Endothelial cell of umbilical vein (primary cell): ENCODE data around the gene TUBGCP2.

Experiments used
- CTCF ChIP-seq, 2 donors: IDR thresholded peaks; 1 replicate in 1 of 2; 2 replicates in 1 of 2; pipeline ENCODE4 v1.5.1; 2011; ENCODE audit warnings: low read length in 2 of 2, mild to moderate bottlenecking in 2 of 2, moderate library complexity in 2 of 2, control low read depth in 1 of 2, inconsistent platforms in 1 of 2, low read depth in 1 of 2; ENCODE audit not compliant: insufficient read depth in 1 of 2; ENCODE audit errors: extremely low read depth in 1 of 2
- EZH2 ChIP-seq: IDR thresholded peaks from 2 replicates; pipeline ENCODE4 v1.6.1; 2012; ENCODE audit warnings: borderline replicate concordance, low read depth, mild to moderate bottlenecking, moderate library complexity, low read length, inconsistent platforms; ENCODE audit not compliant: severe bottlenecking
- GATA2 ChIP-seq: IDR thresholded peaks from 2 replicates; pipeline ENCODE4 v1.7.0; 2011; ENCODE audit warnings: low read depth, mild to moderate bottlenecking, moderate library complexity, mixed read lengths, low read length; ENCODE audit not compliant: insufficient read length, insufficient read depth
- JUN ChIP-seq: IDR thresholded peaks from 2 replicates; pipeline ENCODE4 v1.6.1; 2011; ENCODE audit warnings: borderline replicate concordance, low read depth; ENCODE audit not compliant: insufficient read length, insufficient read depth
- MAX ChIP-seq: IDR thresholded peaks from 2 replicates; pipeline ENCODE4 v1.6.1; 2011; ENCODE audit not compliant: insufficient read depth, insufficient read length
- MYC ChIP-seq: IDR thresholded peaks from one replicate; pipeline ENCODE4 v1.6.1; 2011; ENCODE audit warnings: mild to moderate bottlenecking, low read depth, low read length
- POLR2A ChIP-seq: IDR thresholded peaks from 2 replicates; pipeline ENCODE4 v1.6.1; 2012; ENCODE audit warnings: low read depth, mild to moderate bottlenecking, control low read depth, low read length
- POLR2AphosphoS5 ChIP-seq: IDR thresholded peaks from 2 replicates; pipeline ENCODE4 v1.6.1; 2012; ENCODE audit warnings: low read depth, mild to moderate bottlenecking, control low read depth, low read length, moderate library complexity; ENCODE audit not compliant: insufficient read depth

- TF ChIP-seq CTCF (IDR thresholded peaks at IDR 0.05; ENCODE audit: extremely low read depth in 1 of 2, insufficient read depth in 1 of 2, low read depth in 1 of 2, low read length in 2 of 2) (no peak), POLR2A (no peak), MYC (no peak), EZH2 (no peak), POLR2AphosphoS5 (no peak), MAX (no peak), JUN (no peak), GATA2 (no peak)
These were observed 33.7 kb downstream of the TUBGCP2 start for GRCh38 chr10:133274751-133275683.
